Measurements from ENCODE around the gene CHCHD6. TPM values are rescaled to one million over a fixed set of nuclear protein-coding genes. Genes with fewer than 3 reads are reported as not detected.

Gene CHCHD6
- total RNA-seq, 1 donor from 2014 or later = 38.2 TPM

GRCh38 chr3:126995254-126995780 lies 291.3 kb downstream of the CHCHD6 start:
- TF ChIP-seq, protein P1, sequence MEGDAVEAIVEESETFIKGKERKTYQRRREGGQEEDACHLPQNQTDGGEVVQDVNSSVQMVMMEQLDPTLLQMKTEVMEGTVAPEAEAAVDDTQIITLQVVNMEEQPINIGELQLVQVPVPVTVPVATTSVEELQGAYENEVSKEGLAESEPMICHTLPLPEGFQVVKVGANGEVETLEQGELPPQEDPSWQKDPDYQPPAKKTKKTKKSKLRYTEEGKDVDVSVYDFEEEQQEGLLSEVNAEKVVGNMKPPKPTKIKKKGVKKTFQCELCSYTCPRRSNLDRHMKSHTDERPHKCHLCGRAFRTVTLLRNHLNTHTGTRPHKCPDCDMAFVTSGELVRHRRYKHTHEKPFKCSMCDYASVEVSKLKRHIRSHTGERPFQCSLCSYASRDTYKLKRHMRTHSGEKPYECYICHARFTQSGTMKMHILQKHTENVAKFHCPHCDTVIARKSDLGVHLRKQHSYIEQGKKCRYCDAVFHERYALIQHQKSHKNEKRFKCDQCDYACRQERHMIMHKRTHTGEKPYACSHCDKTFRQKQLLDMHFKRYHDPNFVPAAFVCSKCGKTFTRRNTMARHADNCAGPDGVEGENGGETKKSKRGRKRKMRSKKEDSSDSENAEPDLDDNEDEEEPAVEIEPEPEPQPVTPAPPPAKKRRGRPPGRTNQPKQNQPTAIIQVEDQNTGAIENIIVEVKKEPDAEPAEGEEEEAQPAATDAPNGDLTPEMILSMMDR (conservative IDR thresholded peaks at IDR 0.05; ENCODE audit: low read depth, low read length) = no peak
- no peak for DNase-seq (ENCODE audit: low read depth)
- H3K4me3 ChIP-seq (ENCODE audit: low read depth, low read length) = no peak overlapping the region

DNA sequence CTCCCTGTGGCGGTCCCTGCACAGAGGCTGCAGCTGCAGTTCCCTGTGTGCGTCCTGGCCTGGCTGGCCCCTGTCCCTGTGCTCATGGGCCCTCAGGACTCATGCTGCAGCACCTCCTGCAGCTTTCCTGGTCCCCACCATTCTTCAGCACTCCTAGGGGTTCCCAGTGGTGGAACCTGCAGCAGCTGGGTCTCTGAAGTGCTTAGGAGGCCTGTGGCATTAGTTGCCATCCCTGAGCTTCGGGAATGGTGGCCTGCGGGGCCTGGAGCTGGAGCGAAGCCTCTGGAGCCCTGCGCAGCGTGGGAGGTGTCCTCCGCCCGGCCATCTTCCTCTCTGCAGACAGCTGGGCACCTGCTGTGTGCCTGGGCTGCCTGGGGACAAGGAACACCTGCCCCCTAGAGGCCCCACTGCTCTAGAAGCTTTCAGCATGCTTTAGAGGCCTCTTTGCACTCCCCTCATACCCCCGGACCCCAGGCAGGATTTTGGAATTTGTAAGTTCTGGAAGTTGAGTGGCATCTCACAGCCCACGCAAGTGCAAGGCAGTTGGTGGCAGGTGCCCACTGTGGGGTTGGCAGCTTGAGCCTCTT lies 292.0 kb downstream of the CHCHD6 start:
- no peak overlapping the region for H3K4me3 ChIP-seq (ENCODE audit: low read depth, low read length)
- no peak for DNase-seq (ENCODE audit: low read depth)
- TF ChIP-seq, protein P1 (conservative IDR thresholded peaks at IDR 0.05; ENCODE audit: low read depth, low read length) = peak; percentile 43

- TF ChIP-seq, protein P1 (conservative IDR thresholded peaks at IDR 0.05; ENCODE audit: low read depth, low read length) = no peak
- DNase-seq (ENCODE audit: low read depth) = no peak
These were observed 292.9 kb downstream of the CHCHD6 start for GRCh38 chr3:126996905-126997304.

GRCh38 chr3:126997455-126998038 lies 293.5 kb downstream of the CHCHD6 start:
- TF ChIP-seq, protein P1 (conservative IDR thresholded peaks at IDR 0.05; ENCODE audit: low read depth, low read length) = no peak
- H3K4me3 ChIP-seq (ENCODE audit: low read depth, low read length) = no peak overlapping the region
- no peak for DNase-seq (ENCODE audit: low read depth)

More at GRCh38 chr3:126996905-126997304, 292.9 kb downstream of the CHCHD6 start:
- H3K4me3 ChIP-seq (ENCODE audit: low read depth, low read length) = no peak overlapping the region

DNA sequence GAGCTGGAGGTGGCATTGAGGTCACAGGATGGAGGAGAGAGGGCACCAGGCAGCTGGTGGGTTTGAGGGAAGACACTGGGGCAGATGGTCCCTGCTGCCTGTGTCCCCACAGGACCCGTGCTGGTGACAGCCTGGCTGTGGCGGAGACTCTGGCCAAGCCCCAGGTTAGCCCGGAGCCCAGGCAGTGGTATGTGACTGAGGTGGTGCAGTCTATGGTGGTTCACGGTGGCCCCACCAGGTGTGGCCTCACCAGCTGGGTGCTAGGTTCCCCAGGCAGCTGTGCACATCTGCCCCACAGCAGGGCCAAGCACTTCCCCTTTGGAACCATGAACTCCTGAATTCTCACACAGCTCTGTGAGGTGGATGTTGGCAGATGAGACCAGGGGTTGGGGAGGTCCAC lies 294.3 kb downstream of the CHCHD6 start:
- TF ChIP-seq, protein P1 (conservative IDR thresholded peaks at IDR 0.05; ENCODE audit: low read depth, low read length) = no peak
- DNase-seq (ENCODE audit: low read depth) = no peak
- no peak overlapping the region for H3K4me3 ChIP-seq (ENCODE audit: low read depth, low read length)

DNA sequence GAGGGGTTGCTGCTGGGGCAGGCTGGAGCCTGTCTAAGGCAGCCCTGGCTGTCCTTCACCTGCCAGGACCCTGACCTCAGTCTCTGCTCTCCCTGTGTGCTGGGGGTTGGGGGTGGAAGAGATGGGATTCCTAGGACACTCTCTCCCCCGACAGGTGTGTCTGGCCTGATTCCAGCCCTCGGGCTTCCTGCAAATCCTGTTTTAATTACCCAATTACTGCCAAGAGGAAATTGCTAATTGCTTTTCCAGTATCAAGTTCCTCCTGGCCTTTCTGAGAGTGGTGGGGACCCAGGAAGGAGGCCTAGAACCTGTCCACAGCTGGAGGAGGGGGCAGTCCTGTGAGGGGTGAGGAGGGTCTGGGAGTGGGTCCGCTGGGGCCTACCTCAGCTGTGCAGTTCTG lies 294.7 kb downstream of the CHCHD6 start:
- no peak overlapping the region for H3K4me3 ChIP-seq (ENCODE audit: low read depth, low read length)
- DNase-seq (ENCODE audit: low read depth) = no peak
- TF ChIP-seq, protein P1 (conservative IDR thresholded peaks at IDR 0.05; ENCODE audit: low read depth, low read length) = no peak

GRCh38 chr3:126999383-126999782 lies 295.3 kb downstream of the CHCHD6 start:
- TF ChIP-seq, protein P1 (conservative IDR thresholded peaks at IDR 0.05; ENCODE audit: low read depth, low read length) = no peak
- DNase-seq (ENCODE audit: low read depth) = no peak
- no peak overlapping the region for H3K4me3 ChIP-seq (ENCODE audit: low read depth, low read length)
